Measurements from ENCODE around the gene CRCP.

CRCP gene

GRCh38 chr7:66163186-66163610 is 48.6 kb downstream of the CRCP start:
- no peak overlapping the region for H3K9ac ChIP-seq (ENCODE audit: low read length)
- no peak overlapping the region for H3K23ac ChIP-seq (ENCODE audit: low read length)
- no peak overlapping the region for H3K56ac ChIP-seq (ENCODE audit: low read length)
- no peak for DNase-seq
- no peak overlapping the region for H3K4me2 ChIP-seq (ENCODE audit: low read length)
- no peak overlapping the region for H4K5ac ChIP-seq (ENCODE audit: low read length)
- no peak overlapping the region for H2BK15ac ChIP-seq (replicated peaks; ENCODE audit: low read depth)
- no peaks in the 10 kb centered on the region for H3K27me3 ChIP-seq (ENCODE audit: insufficient read depth, low read length, poor library complexity)
- H3K4me3 ChIP-seq (ENCODE audit: low read length), result no peak overlapping the region
- H3K79me1 ChIP-seq (ENCODE audit: low read length), result no peaks in the 10 kb centered on the region
- no peaks in the 10 kb centered on the region for H3K36me3 ChIP-seq (ENCODE audit: control insufficient read depth, insufficient read depth, low read length)
- H2BK120ac ChIP-seq (ENCODE audit: low read depth, low read length), result no peak overlapping the region
- H3K79me2 ChIP-seq (ENCODE audit: control insufficient read depth, insufficient read depth, low read length), result no peaks in the 10 kb centered on the region
- no peak overlapping the region for H3K4ac ChIP-seq (ENCODE audit: low read depth, low read length)
- H3K18ac ChIP-seq (ENCODE audit: low read length), result no peak overlapping the region
- no peak overlapping the region for H2BK5ac ChIP-seq (ENCODE audit: low read length)
- WGBS (ENCODE audit: extremely low coverage, insufficient coverage, low lambda C conversion rate), result no CpG with 5 or more reads among the region's 1 CpG
- no peak overlapping the region for H4K8ac ChIP-seq (ENCODE audit: low read depth, low read length)
- no peak overlapping the region for H2AK5ac ChIP-seq (ENCODE audit: low read length)
- H3K27ac ChIP-seq (ENCODE audit: low read depth, low read length), result no peak overlapping the region
- no peaks in the 10 kb centered on the region for H3K4me1 ChIP-seq (ENCODE audit: control insufficient read depth, low read depth, low read length)

- Histone ChIP-seq H3K27ac (ENCODE audit: low read depth, low read length) (no peak overlapping the region), H2BK15ac (replicated peaks; ENCODE audit: low read depth) (no peak overlapping the region), H3K18ac (ENCODE audit: low read length) (no peak overlapping the region), H3K79me1 (ENCODE audit: low read length) (no peaks in the 10 kb centered on the region), H3K23ac (ENCODE audit: low read length) (no peak overlapping the region), H2AK5ac (ENCODE audit: low read length) (no peak overlapping the region), H4K8ac (ENCODE audit: low read depth, low read length) (no peak overlapping the region), H3K4me2 (ENCODE audit: low read length) (no peak overlapping the region), H3K36me3 (ENCODE audit: control insufficient read depth, insufficient read depth, low read length) (no peaks in the 10 kb centered on the region), H2BK5ac (ENCODE audit: low read length) (no peak overlapping the region), H3K56ac (ENCODE audit: low read length) (no peak overlapping the region), H4K5ac (ENCODE audit: low read length) (no peak overlapping the region), H3K4ac (ENCODE audit: low read depth, low read length) (no peak overlapping the region), H2BK120ac (ENCODE audit: low read depth, low read length) (no peak overlapping the region), H3K9ac (ENCODE audit: low read length) (no peak overlapping the region), H3K79me2 (ENCODE audit: control insufficient read depth, insufficient read depth, low read length) (no peaks in the 10 kb centered on the region), H3K4me3 (ENCODE audit: low read length) (no peak overlapping the region), H3K4me1 (ENCODE audit: control insufficient read depth, low read depth, low read length) (no peaks in the 10 kb centered on the region), H3K27me3 (ENCODE audit: insufficient read depth, low read length, poor library complexity) (no peaks in the 10 kb centered on the region)
- WGBS (ENCODE audit: extremely low coverage, insufficient coverage, low lambda C conversion rate), result no CpG with 5 or more reads among the region's 7 CpGs
- DNase-seq, result no peak
These were observed 49.7 kb downstream of the CRCP start for GRCh38 chr7:66164356-66164755.

- Histone ChIP-seq H3K4ac (ENCODE audit: low read depth, low read length) (no peak overlapping the region), H4K5ac (ENCODE audit: low read length) (no peak overlapping the region), H3K27ac (ENCODE audit: low read depth, low read length) (no peak overlapping the region), H3K4me1 (ENCODE audit: control insufficient read depth, low read depth, low read length) (no peaks in the 10 kb centered on the region), H3K23ac (ENCODE audit: low read length) (no peak overlapping the region), H3K18ac (ENCODE audit: low read length) (no peak overlapping the region), H3K27me3 (ENCODE audit: insufficient read depth, low read length, poor library complexity) (no peaks in the 10 kb centered on the region), H3K79me1 (ENCODE audit: low read length) (no peaks in the 10 kb centered on the region), H3K56ac (ENCODE audit: low read length) (no peak overlapping the region), H3K9ac (ENCODE audit: low read length) (no peak overlapping the region), H3K4me3 (ENCODE audit: low read length) (no peak overlapping the region), H2BK5ac (ENCODE audit: low read length) (no peak overlapping the region), H2BK15ac (replicated peaks; ENCODE audit: low read depth) (no peak overlapping the region), H2BK120ac (ENCODE audit: low read depth, low read length) (no peak overlapping the region), H3K36me3 (ENCODE audit: control insufficient read depth, insufficient read depth, low read length) (no peaks in the 10 kb centered on the region), H2AK5ac (ENCODE audit: low read length) (no peak overlapping the region), H3K4me2 (ENCODE audit: low read length) (no peak overlapping the region), H3K79me2 (ENCODE audit: control insufficient read depth, insufficient read depth, low read length) (no peaks in the 10 kb centered on the region), H4K8ac (ENCODE audit: low read depth, low read length) (no peak overlapping the region)
- DNase-seq, result no peak
- WGBS (ENCODE audit: extremely low coverage, insufficient coverage, low lambda C conversion rate), result no CpG with 5 or more reads among the region's 7 CpGs
These were observed 53.2 kb downstream of the CRCP start for GRCh38 chr7:66167773-66168387.

- Histone ChIP-seq H3K9ac (ENCODE audit: low read length) (no peak overlapping the region), H4K8ac (ENCODE audit: low read depth, low read length) (no peak overlapping the region), H2BK15ac (replicated peaks; ENCODE audit: low read depth) (no peak overlapping the region), H4K5ac (ENCODE audit: low read length) (no peak overlapping the region), H3K18ac (ENCODE audit: low read length) (no peak overlapping the region), H3K36me3 (ENCODE audit: control insufficient read depth, insufficient read depth, low read length) (no peaks in the 10 kb centered on the region), H3K27ac (ENCODE audit: low read depth, low read length) (no peak overlapping the region), H3K27me3 (ENCODE audit: insufficient read depth, low read length, poor library complexity) (no peaks in the 10 kb centered on the region), H3K56ac (ENCODE audit: low read length) (no peak overlapping the region), H3K4me1 (ENCODE audit: control insufficient read depth, low read depth, low read length) (no peaks in the 10 kb centered on the region), H3K4me2 (ENCODE audit: low read length) (no peak overlapping the region), H2BK120ac (ENCODE audit: low read depth, low read length) (no peak overlapping the region), H3K79me1 (ENCODE audit: low read length) (no peaks in the 10 kb centered on the region), H2BK5ac (ENCODE audit: low read length) (no peak overlapping the region), H3K79me2 (ENCODE audit: control insufficient read depth, insufficient read depth, low read length) (no peaks in the 10 kb centered on the region), H3K4ac (ENCODE audit: low read depth, low read length) (no peak overlapping the region), H2AK5ac (ENCODE audit: low read length) (no peak overlapping the region), H3K23ac (ENCODE audit: low read length) (no peak overlapping the region), H3K4me3 (ENCODE audit: low read length) (no peak overlapping the region)
- no peak for DNase-seq
- WGBS (ENCODE audit: extremely low coverage, insufficient coverage, low lambda C conversion rate), result no CpG with 5 or more reads among the region's 2 CpGs
These were observed 55.0 kb downstream of the CRCP start for GRCh38 chr7:66169616-66170015.

GRCh38 chr7:66170309-66171231 is 55.9 kb downstream of the CRCP start:
- H2BK15ac ChIP-seq (replicated peaks; ENCODE audit: low read depth), result no peak overlapping the region
- H2AK5ac ChIP-seq (ENCODE audit: low read length), result no peak overlapping the region
- no peak overlapping the region for H4K5ac ChIP-seq (ENCODE audit: low read length)
- no peak overlapping the region for H2BK120ac ChIP-seq (ENCODE audit: low read depth, low read length)
- no peaks in the 10 kb centered on the region for H3K79me2 ChIP-seq (ENCODE audit: control insufficient read depth, insufficient read depth, low read length)
- no peak overlapping the region for H3K4me3 ChIP-seq (ENCODE audit: low read length)
- H3K4ac ChIP-seq (ENCODE audit: low read depth, low read length), result no peak overlapping the region
- no peaks in the 10 kb centered on the region for H3K36me3 ChIP-seq (ENCODE audit: control insufficient read depth, insufficient read depth, low read length)
- H3K18ac ChIP-seq (ENCODE audit: low read length), result no peak overlapping the region
- no peaks in the 10 kb centered on the region for H3K79me1 ChIP-seq (ENCODE audit: low read length)
- H3K23ac ChIP-seq (ENCODE audit: low read length), result no peak overlapping the region
- WGBS (ENCODE audit: extremely low coverage, insufficient coverage, low lambda C conversion rate), result no CpG with 5 or more reads among the region's 16 CpGs
- DNase-seq, result no peak
- no peak overlapping the region for H3K27ac ChIP-seq (ENCODE audit: low read depth, low read length)
- H3K9ac ChIP-seq (ENCODE audit: low read length), result no peak overlapping the region
- H3K4me2 ChIP-seq (ENCODE audit: low read length), result no peak overlapping the region
- no peaks in the 10 kb centered on the region for H3K27me3 ChIP-seq (ENCODE audit: insufficient read depth, low read length, poor library complexity)
- H3K4me1 ChIP-seq (ENCODE audit: control insufficient read depth, low read depth, low read length), result no peaks in the 10 kb centered on the region
- no peak overlapping the region for H4K8ac ChIP-seq (ENCODE audit: low read depth, low read length)
- no peak overlapping the region for H2BK5ac ChIP-seq (ENCODE audit: low read length)
- no peak overlapping the region for H3K56ac ChIP-seq (ENCODE audit: low read length)
